ENCODE results near the gene NHERF2. TPM values are rescaled to one million over a fixed set of nuclear protein-coding genes. Genes with fewer than 3 reads are reported as not detected.

Gene NHERF2
- total RNA-seq, 2 donors from 2014 or later: 20.1 to 25.5 TPM

DNA sequence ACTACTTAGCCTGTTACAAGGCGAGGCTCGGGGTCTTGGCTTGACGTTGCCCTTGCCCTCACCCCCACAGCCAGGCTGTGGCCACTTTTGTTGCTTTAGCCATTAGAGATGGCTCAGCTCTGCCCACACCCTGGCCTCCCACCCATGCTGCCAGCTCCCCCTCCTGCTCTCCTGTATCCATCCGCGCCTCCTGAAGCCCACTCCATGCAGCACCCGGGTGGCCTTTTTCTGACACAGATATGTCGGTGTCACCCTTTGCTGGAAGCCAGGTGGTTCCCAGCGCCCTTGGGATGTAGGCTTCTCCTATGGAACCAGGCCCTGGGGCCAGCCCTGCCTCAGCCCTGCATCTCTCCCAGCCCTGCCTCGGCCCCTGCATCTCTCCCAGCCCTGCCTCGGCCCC lies 30.7 kb downstream of the NHERF2 start:
- no peak for DNase-seq
- no peak overlapping the region for H3K4me3 Mint-ChIP-seq
- H3K4me1 Mint-ChIP-seq: peaks cover 4% of the 10 kb centered on the region
- H3K27me3 Mint-ChIP-seq (ENCODE audit: insufficient read depth): no peaks in the 10 kb centered on the region
- no peaks in the 10 kb centered on the region for H3K9me3 Mint-ChIP-seq
- Histone ChIP-seq H3K27ac (ENCODE audit: low read depth, low read length) (no peak overlapping the region), H3K4me1 (ENCODE audit: control insufficient read depth, insufficient read depth, low read length) (no peaks in the 10 kb centered on the region), H3K9ac (ENCODE audit: extremely low read depth, low read length, poor library complexity, severe bottlenecking) (no peak overlapping the region), H3K9me3 (ENCODE audit: control insufficient read depth, low read length) (no peaks in the 10 kb centered on the region), H3K36me3 (ENCODE audit: control insufficient read depth, insufficient read depth, low read length) (peaks cover under 1% of the 10 kb centered on the region), H3K27me3 (ENCODE audit: control insufficient read depth, insufficient read depth, low read length, poor library complexity, severe bottlenecking) (no peaks in the 10 kb centered on the region), H3K4me3 (ENCODE audit: low read length) (no peak overlapping the region)
- no peak overlapping the region for H3K27ac Mint-ChIP-seq
- WGBS, 2 experiments (ENCODE audit: insufficient coverage in 1 of 2, insufficient read length in 1 of 2): 88 to 95% methylated on average over 4 to 8 of the region's 10 CpGs
- TF ChIP-seq, protein P1, sequence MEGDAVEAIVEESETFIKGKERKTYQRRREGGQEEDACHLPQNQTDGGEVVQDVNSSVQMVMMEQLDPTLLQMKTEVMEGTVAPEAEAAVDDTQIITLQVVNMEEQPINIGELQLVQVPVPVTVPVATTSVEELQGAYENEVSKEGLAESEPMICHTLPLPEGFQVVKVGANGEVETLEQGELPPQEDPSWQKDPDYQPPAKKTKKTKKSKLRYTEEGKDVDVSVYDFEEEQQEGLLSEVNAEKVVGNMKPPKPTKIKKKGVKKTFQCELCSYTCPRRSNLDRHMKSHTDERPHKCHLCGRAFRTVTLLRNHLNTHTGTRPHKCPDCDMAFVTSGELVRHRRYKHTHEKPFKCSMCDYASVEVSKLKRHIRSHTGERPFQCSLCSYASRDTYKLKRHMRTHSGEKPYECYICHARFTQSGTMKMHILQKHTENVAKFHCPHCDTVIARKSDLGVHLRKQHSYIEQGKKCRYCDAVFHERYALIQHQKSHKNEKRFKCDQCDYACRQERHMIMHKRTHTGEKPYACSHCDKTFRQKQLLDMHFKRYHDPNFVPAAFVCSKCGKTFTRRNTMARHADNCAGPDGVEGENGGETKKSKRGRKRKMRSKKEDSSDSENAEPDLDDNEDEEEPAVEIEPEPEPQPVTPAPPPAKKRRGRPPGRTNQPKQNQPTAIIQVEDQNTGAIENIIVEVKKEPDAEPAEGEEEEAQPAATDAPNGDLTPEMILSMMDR (conservative IDR thresholded peaks at IDR 0.05): no peak
- H3K36me3 Mint-ChIP-seq (ENCODE audit: low read depth): peaks cover 20% of the 10 kb centered on the region

DNA sequence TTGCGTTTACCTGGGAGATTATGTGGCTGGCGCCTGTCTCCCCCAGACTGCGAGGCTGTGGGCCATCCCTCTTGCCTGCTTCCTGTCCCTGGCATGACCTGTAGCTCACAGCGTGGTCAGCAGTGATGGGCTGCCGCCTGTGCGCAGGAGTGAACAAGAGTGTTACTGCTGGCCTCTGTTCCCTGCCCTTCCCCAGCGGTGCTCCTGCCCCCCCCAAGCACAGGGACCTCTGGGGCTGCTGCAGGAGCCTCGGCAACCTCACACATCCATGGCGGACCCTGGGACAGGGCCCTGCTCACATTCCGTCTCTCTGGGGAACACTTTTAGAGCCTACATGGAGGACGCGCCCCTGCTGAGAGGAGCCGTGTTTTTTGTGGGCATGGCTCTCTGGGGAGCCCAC lies 31.7 kb downstream of the NHERF2 start:
- WGBS, 2 experiments (ENCODE audit: insufficient coverage in 1 of 2, insufficient read length in 1 of 2): 89 to 94% methylated on average over 13 of the region's 13 CpGs
- no peaks in the 10 kb centered on the region for H3K4me1 ChIP-seq (ENCODE audit: control insufficient read depth, insufficient read depth, low read length)
- Mint-ChIP-seq H3K9me3 (no peaks in the 10 kb centered on the region), H3K27me3 (ENCODE audit: insufficient read depth) (no peaks in the 10 kb centered on the region), H3K27ac (peak overlapping the region; percentile 26), H3K36me3 (ENCODE audit: low read depth) (peaks cover 16% of the 10 kb centered on the region), H3K4me1 (peaks cover 4% of the 10 kb centered on the region), H3K4me3 (no peak overlapping the region)
- H3K4me3 ChIP-seq (ENCODE audit: low read length): no peak overlapping the region
- no peaks in the 10 kb centered on the region for H3K9me3 ChIP-seq (ENCODE audit: control insufficient read depth, low read length)
- no peaks in the 10 kb centered on the region for H3K27me3 ChIP-seq (ENCODE audit: control insufficient read depth, insufficient read depth, low read length, poor library complexity, severe bottlenecking)
- H3K9ac ChIP-seq (ENCODE audit: extremely low read depth, low read length, poor library complexity, severe bottlenecking): no peak overlapping the region
- peak overlapping the region; percentile 11 for H3K27ac ChIP-seq (ENCODE audit: low read depth, low read length)
- TF ChIP-seq, protein P1 (conservative IDR thresholded peaks at IDR 0.05): no peak
- H3K36me3 ChIP-seq (ENCODE audit: control insufficient read depth, insufficient read depth, low read length): no peaks in the 10 kb centered on the region
- no peak for DNase-seq

DNA sequence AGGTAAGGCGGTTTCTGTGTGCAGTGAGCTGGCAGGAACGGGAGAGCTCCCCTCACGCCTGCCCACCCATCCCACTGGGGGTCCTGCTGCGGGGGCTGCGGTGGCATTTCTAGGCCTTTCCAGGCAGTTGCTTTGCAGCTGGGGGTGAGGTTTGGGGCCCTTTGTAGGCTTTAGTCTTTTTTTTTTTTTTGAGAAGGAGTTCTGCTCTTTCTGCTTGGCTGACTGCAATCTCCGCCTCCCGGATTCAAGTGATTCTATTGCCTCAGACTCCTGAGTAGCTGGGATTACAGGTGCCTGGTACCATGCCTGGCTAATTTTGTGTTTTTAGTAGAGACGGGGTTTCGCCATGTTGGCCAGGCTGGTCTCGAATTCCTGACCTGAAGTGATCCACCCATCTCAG lies 32.2 kb downstream of the NHERF2 start:
- Histone ChIP-seq H3K9ac (ENCODE audit: extremely low read depth, low read length, poor library complexity, severe bottlenecking) (no peak overlapping the region), H3K27ac (ENCODE audit: low read depth, low read length) (peak overlapping the region; percentile 11), H3K4me1 (ENCODE audit: control insufficient read depth, insufficient read depth, low read length) (no peaks in the 10 kb centered on the region), H3K9me3 (ENCODE audit: control insufficient read depth, low read length) (no peaks in the 10 kb centered on the region), H3K27me3 (ENCODE audit: control insufficient read depth, insufficient read depth, low read length, poor library complexity, severe bottlenecking) (no peaks in the 10 kb centered on the region), H3K36me3 (ENCODE audit: control insufficient read depth, insufficient read depth, low read length) (no peaks in the 10 kb centered on the region), H3K4me3 (ENCODE audit: low read length) (no peak overlapping the region)
- H3K27ac Mint-ChIP-seq: peak overlapping the region; percentile 26
- peaks cover 4% of the 10 kb centered on the region for H3K4me1 Mint-ChIP-seq
- H3K4me3 Mint-ChIP-seq: no peak overlapping the region
- DNase-seq: no peak
- peaks cover 20% of the 10 kb centered on the region for H3K36me3 Mint-ChIP-seq (ENCODE audit: low read depth)
- TF ChIP-seq, protein P1 (conservative IDR thresholded peaks at IDR 0.05): no peak
- no peaks in the 10 kb centered on the region for H3K9me3 Mint-ChIP-seq
- H3K27me3 Mint-ChIP-seq (ENCODE audit: insufficient read depth): no peaks in the 10 kb centered on the region
- WGBS, 2 experiments (ENCODE audit: insufficient coverage in 1 of 2, insufficient read length in 1 of 2): 89 to 96% methylated on average over 4 to 10 of the region's 10 CpGs

Data from endodermal cell (in vitro differentiated cells).